Measurements from ENCODE around the gene HDAC4.

Gene HDAC4

GRCh38 chr2:239017491-239018098 is 383.2 kb downstream of the HDAC4 start:
- TF ChIP-seq CTCF (IDR thresholded peaks at IDR 0.05; ENCODE audit: insufficient read depth, low read depth, low read length, missing control alignments) = no peak
- DNase-seq (ENCODE audit: low read depth) = no peak
- H3K4me3 ChIP-seq (ENCODE audit: low read depth, low read length) = no peak overlapping the region

- no peak for TF ChIP-seq CTCF (IDR thresholded peaks at IDR 0.05; ENCODE audit: insufficient read depth, low read depth, low read length, missing control alignments)
- no peak for DNase-seq (ENCODE audit: low read depth)
- H3K4me3 ChIP-seq (ENCODE audit: low read depth, low read length) = no peak overlapping the region
These were observed 384.7 kb downstream of the HDAC4 start for GRCh38 chr2:239015901-239016675.

GRCh38 chr2:239015218-239015900 is 385.5 kb downstream of the HDAC4 start:
- DNase-seq (ENCODE audit: low read depth) = no peak
- TF ChIP-seq CTCF (IDR thresholded peaks at IDR 0.05; ENCODE audit: insufficient read depth, low read depth, low read length, missing control alignments) = no peak
- H3K4me3 ChIP-seq (ENCODE audit: low read depth, low read length) = no peak overlapping the region

GRCh38 chr2:239014458-239015217 is 386.2 kb downstream of the HDAC4 start:
- no peak overlapping the region for H3K4me3 ChIP-seq (ENCODE audit: low read depth, low read length)
- no peak for TF ChIP-seq CTCF (IDR thresholded peaks at IDR 0.05; ENCODE audit: insufficient read depth, low read depth, low read length, missing control alignments)
- no peak for DNase-seq (ENCODE audit: low read depth)

GRCh38 chr2:239013678-239013976 is 387.2 kb downstream of the HDAC4 start:
- no peak for DNase-seq (ENCODE audit: low read depth)
- no peak overlapping the region for H3K4me3 ChIP-seq (ENCODE audit: low read depth, low read length)
- no peak for TF ChIP-seq CTCF (IDR thresholded peaks at IDR 0.05; ENCODE audit: insufficient read depth, low read depth, low read length, missing control alignments)

- no peak overlapping the region for H3K4me3 ChIP-seq (ENCODE audit: low read depth, low read length)
- TF ChIP-seq CTCF (IDR thresholded peaks at IDR 0.05; ENCODE audit: insufficient read depth, low read depth, low read length, missing control alignments) = no peak
- no peak for DNase-seq (ENCODE audit: low read depth)
These were observed 387.7 kb downstream of the HDAC4 start for GRCh38 chr2:239012936-239013677.

All from GM12865 (cell line).